OCI-LY7 (cell line): ENCODE measurements around the gene NHERF2.

Experiments
- EZH2phosphoT487 ChIP-seq: fragments of 200-600 bp; sonication (generic); IDR thresholded peaks from 2 replicates; pipeline ENCODE4 v1.6.1; 2018; ENCODE audit warnings: low read depth, borderline replicate concordance, mild to moderate bottlenecking, mixed run types, antibody characterized with exemption, low read length, moderate library complexity, mixed read lengths
- TF ChIP-seq, protein P1 (sequence below): fragments of 200-600 bp; sonication (generic); conservative IDR thresholded peaks from 2 replicates; pipeline ENCODE4 v1.5.1; 2014; ENCODE audit warnings: mild to moderate bottlenecking, antibody characterized with exemption, low read length, moderate library complexity, mixed read lengths

DNA sequence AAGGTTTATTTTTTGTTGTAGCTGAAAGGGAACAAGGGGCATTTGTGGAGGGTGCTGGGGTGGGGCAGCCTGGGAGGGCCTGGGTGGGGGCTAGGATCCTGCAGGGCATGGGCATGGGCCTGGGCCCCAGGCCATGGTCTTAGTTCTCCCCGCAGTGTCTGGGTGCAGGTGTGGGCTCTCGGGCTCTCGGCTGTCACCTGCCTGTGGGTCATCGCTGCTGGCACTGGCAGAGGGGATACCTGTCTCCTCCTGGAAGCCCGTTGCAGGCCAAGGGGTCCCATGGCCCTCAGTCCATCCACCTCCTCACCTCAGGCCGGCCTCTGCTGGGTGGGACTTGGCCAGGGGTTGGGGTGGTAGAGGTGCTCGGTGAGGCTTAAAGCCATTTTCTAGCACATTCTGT, 51.4 kb downstream of the NHERF2 start:
- TF ChIP-seq, protein P1, sequence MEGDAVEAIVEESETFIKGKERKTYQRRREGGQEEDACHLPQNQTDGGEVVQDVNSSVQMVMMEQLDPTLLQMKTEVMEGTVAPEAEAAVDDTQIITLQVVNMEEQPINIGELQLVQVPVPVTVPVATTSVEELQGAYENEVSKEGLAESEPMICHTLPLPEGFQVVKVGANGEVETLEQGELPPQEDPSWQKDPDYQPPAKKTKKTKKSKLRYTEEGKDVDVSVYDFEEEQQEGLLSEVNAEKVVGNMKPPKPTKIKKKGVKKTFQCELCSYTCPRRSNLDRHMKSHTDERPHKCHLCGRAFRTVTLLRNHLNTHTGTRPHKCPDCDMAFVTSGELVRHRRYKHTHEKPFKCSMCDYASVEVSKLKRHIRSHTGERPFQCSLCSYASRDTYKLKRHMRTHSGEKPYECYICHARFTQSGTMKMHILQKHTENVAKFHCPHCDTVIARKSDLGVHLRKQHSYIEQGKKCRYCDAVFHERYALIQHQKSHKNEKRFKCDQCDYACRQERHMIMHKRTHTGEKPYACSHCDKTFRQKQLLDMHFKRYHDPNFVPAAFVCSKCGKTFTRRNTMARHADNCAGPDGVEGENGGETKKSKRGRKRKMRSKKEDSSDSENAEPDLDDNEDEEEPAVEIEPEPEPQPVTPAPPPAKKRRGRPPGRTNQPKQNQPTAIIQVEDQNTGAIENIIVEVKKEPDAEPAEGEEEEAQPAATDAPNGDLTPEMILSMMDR: no peak
- TF ChIP-seq EZH2phosphoT487: no peak
